Upper lobe of left lung (tissue), 6 donors: Measurements from ENCODE around the gene CCDC81. TPM values are rescaled to one million over a fixed set of nuclear protein-coding genes. Genes with fewer than 3 reads are reported as not detected.

Experiments
- ATAC-seq, 2 donors: fragments of 200-7000 bp; cut with Tn5 transposase; one replicate each; pipeline ENCODE4 v1.9.1; 2022; ENCODE audit warnings: mild to moderate bottlenecking in 2 of 2, moderate library complexity in 2 of 2; ENCODE audit not compliant: low FRiP score in 2 of 2
- DNase-seq, 2 donors: peaks; one replicate each; pipeline ENCODE4 v3.0.0-alpha.2; 2019 to 2020
- H3K27ac ChIP-seq, 4 donors: fragments of 200-600 bp; sonication (generic); one replicate each; pipeline ENCODE4 v1.5.1; 2016 to 2019
- H3K27me3 ChIP-seq, 4 donors: fragments of 200-600 bp; sonication (generic); one replicate each; pipeline ENCODE4 v1.5.1; 2017 to 2019
- H3K36me3 ChIP-seq, 4 donors: fragments of 200-600 bp; sonication (generic); one replicate each; pipeline ENCODE4 v1.5.1; 2016 to 2019
- H3K4me1 ChIP-seq, 4 donors: fragments of 200-600 bp; sonication (generic); one replicate each; pipeline ENCODE4 v1.5.1; 2018 to 2019
- H3K4me3 ChIP-seq, 4 donors: fragments of 200-600 bp; sonication (generic); one replicate each; pipeline ENCODE4 v1.5.1; 2017 to 2019; ENCODE audit warnings: mild to moderate bottlenecking in 2 of 4, moderate library complexity in 1 of 4
- H3K9me3 ChIP-seq, 4 donors: fragments of 200-600 bp; sonication (generic); one replicate each; pipeline ENCODE4 v1.5.1; 2018 to 2019
- EP300 ChIP-seq, 4 donors: sonication (generic); formaldehyde crosslinking; IDR thresholded peaks; one replicate each; pipeline ENCODE4 v1.5.1; 2017; ENCODE audit warnings: antibody characterized with exemption in 4 of 4, control low read depth in 2 of 4
- POLR2A ChIP-seq, 4 donors: fragments of 450-650 bp; IDR thresholded peaks; one replicate each; pipeline ENCODE4 v1.5.1; 2016 to 2017; ENCODE audit warnings: antibody characterized with exemption in 4 of 4, mild to moderate bottlenecking in 2 of 4
- POLR2AphosphoS5 ChIP-seq, 2 donors: sonication (generic); formaldehyde crosslinking; IDR thresholded peaks; one replicate each; pipeline ENCODE4 v1.5.1; 2017; ENCODE audit warnings: antibody characterized with exemption in 2 of 2
- WGBS, 2 donors: methylation state at CpG; one replicate each; pipeline ENCODE4 v1.1.5; 2017 to 2018; 5-methylcytosine and 5-hydroxymethylcytosine counted together
- total RNA-seq, 6 donors: library from RNA; depleted of rRNA in 4 of 6; stranded (reverse); fragments of >200 nt in 4 of 6; gene quantifications; one replicate each; pipeline versions ENCODE4 v1.1.0 to v1.2.1, GENCODE V29; 2016 to 2021
- TF ChIP-seq, protein P1 (sequence below), 6 experiments: fragments of 450-650 bp in 4 of 6; fragments of 200-600 bp in 2 of 6; sonication (generic) in 2 of 6; IDR thresholded peaks; one replicate each; pipeline ENCODE4 v1.5.1; 2016 to 2019; ENCODE audit warnings: antibody characterized with exemption in 6 of 6
- donor health status: DM: no; HTN: no; CAD: no; lungs with moderate emphysema.
- donor health status: DM: no; HTN: yes; CAD: no; lungs with severe emphysema.

CCDC81 gene
- total RNA-seq, 6 donors from 2014 or later = 0.52 to 10.5 (median 2.7) TPM

DNA sequence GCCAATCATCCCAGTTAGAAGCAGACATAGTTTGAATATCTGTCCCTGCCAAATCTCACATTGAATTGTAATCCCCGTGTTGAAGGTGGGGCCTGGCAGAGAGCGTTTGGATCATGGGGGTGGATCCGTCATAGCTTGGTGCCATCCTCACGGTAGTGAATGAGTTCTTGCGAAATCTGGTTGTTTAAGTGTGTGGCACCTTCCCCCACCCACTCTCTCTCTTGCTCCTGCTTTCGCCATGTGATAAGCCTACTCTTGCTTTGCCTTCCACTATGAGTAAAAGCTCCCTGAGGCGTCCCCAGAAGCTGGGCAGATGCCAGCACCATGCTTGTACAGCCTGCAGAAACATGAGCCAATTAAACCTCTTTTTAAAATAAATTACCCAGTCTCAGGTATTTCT, 5.0 kb upstream of the CCDC81 start:
- Histone ChIP-seq H3K4me3 (no peak overlapping the region), H3K27ac (no peak overlapping the region), H3K9me3 (no peaks in the 10 kb centered on the region), H3K36me3 (no peaks in the 10 kb centered on the region), H3K27me3 (no peaks in the 10 kb centered on the region), H3K4me1 (peaks cover 0 to 3% (median 0%) of the 10 kb centered on the region in 4 donors)
- TF ChIP-seq, protein P1, sequence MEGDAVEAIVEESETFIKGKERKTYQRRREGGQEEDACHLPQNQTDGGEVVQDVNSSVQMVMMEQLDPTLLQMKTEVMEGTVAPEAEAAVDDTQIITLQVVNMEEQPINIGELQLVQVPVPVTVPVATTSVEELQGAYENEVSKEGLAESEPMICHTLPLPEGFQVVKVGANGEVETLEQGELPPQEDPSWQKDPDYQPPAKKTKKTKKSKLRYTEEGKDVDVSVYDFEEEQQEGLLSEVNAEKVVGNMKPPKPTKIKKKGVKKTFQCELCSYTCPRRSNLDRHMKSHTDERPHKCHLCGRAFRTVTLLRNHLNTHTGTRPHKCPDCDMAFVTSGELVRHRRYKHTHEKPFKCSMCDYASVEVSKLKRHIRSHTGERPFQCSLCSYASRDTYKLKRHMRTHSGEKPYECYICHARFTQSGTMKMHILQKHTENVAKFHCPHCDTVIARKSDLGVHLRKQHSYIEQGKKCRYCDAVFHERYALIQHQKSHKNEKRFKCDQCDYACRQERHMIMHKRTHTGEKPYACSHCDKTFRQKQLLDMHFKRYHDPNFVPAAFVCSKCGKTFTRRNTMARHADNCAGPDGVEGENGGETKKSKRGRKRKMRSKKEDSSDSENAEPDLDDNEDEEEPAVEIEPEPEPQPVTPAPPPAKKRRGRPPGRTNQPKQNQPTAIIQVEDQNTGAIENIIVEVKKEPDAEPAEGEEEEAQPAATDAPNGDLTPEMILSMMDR (IDR thresholded peaks at IDR 0.05) = no peak
- no peak for TF ChIP-seq EP300 (IDR thresholded peaks at IDR 0.05)
- no peak for TF ChIP-seq POLR2A (IDR thresholded peaks at IDR 0.05)
- no peak for TF ChIP-seq POLR2AphosphoS5 (IDR thresholded peaks at IDR 0.05)
- WGBS, 2 donors = 78 to 94% methylated on average over 7 of the region's 7 CpGs
- ATAC-seq = no peak
- DNase-seq = no peak

DNA sequence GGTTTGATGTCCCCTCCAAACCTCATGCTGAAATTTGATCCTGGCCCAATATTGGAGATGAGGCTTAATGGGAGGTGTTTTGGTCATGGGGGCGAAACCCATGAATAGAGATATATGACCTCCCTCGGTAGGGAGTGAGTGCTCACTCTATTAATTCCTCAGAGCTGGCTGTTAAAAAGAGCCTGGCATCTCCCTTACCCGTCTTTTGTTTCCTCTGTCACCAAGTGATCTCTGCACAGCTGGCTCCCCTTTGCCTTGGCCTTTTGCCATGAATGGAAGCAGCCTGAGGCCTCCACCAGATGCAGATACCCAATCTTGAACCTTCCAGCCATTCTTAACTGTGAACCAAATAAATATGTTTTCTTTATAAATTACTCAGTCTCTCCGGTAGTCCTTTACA, 4.5 kb upstream of the CCDC81 start:
- Histone ChIP-seq H3K9me3 (no peaks in the 10 kb centered on the region), H3K27ac (no peak overlapping the region), H3K4me1 (peaks cover 0 to 6% (median 0%) of the 10 kb centered on the region in 4 donors), H3K4me3 (no peak overlapping the region), H3K36me3 (no peaks in the 10 kb centered on the region), H3K27me3 (no peaks in the 10 kb centered on the region)
- WGBS, 2 donors = 87 to 100% methylated on average over 4 of the region's 4 CpGs
- DNase-seq (no peak), ATAC-seq (no peak)
- no peak for TF ChIP-seq POLR2AphosphoS5 (IDR thresholded peaks at IDR 0.05)

- H3K9me3 ChIP-seq = no peaks in the 10 kb centered on the region
- WGBS, 2 donors = 62 to 67% methylated on average over 6 of the region's 6 CpGs
- peaks cover 0 to 6% (median 0%) of the 10 kb centered on the region in 4 donors for H3K4me1 ChIP-seq
- DNase-seq (no peak), ATAC-seq (no peak)
- no peak overlapping the region for H3K27ac ChIP-seq
- no peak for TF ChIP-seq POLR2A (IDR thresholded peaks at IDR 0.05)
- TF ChIP-seq, protein P1 (IDR thresholded peaks at IDR 0.05) = no peak
- TF ChIP-seq POLR2AphosphoS5 (IDR thresholded peaks at IDR 0.05) = no peak
- no peak for TF ChIP-seq EP300 (IDR thresholded peaks at IDR 0.05)
- no peaks in the 10 kb centered on the region for H3K27me3 ChIP-seq
- H3K4me3 ChIP-seq = no peak overlapping the region
- H3K36me3 ChIP-seq = no peaks in the 10 kb centered on the region
Observed at GRCh38 chr11:86370922-86371594, 3.6 kb upstream of the CCDC81 start.

DNA sequence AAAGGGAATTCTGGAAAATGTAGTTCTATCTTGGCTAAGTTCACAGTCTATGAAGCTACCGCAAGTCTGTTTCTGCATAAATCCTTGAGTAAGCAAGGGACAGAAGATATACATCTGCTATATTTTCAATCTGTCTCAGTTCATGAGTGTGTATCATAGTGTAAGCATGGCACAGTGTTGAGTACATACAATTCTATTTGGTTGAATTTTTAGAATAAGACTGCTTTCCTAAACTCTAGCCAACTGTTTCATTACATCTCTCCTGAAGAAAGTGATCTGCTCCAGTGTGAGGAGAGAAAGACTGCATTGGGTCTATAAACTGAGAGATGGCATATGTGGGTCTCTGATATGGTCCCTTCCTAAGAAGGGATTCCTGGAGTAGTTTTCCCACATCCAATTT, 2.6 kb upstream of the CCDC81 start:
- no peak for DNase-seq
- no peak overlapping the region for H3K4me3 ChIP-seq
- H3K4me1 ChIP-seq = peaks cover 0 to 6% (median 0%) of the 10 kb centered on the region in 4 donors
- H3K36me3 ChIP-seq = no peaks in the 10 kb centered on the region
- TF ChIP-seq, protein P1 (IDR thresholded peaks at IDR 0.05) = no peak
- TF ChIP-seq POLR2A (IDR thresholded peaks at IDR 0.05) (no peak), POLR2AphosphoS5 (IDR thresholded peaks at IDR 0.05) (no peak), EP300 (IDR thresholded peaks at IDR 0.05) (no peak)
- no peaks in the 10 kb centered on the region for H3K27me3 ChIP-seq
- H3K27ac ChIP-seq = no peak overlapping the region
- no peak for ATAC-seq
- H3K9me3 ChIP-seq = no peaks in the 10 kb centered on the region
- WGBS, 2 donors = 100% methylated on average over 1 of the region's 1 CpG

DNA sequence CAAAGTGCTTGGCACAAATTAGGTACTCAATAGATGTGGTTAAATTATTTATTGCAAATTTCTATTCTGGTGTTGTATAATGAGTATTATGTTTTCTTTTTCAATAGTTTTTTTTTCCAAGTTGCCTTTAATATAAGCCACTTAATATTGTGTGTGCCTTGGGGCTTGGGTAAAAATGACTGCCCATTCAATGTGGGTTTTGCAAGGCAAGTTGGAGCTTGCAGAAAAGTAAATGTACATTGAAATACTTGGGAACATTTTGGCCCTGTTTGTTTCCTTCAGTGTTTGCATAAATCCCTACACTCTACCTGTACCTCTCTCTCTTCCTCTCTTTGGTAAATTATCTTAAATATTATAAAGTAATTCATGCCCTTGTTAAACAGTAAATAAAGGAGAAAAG, 2.1 kb upstream of the CCDC81 start:
- H3K27me3 ChIP-seq = no peaks in the 10 kb centered on the region
- no peak for ATAC-seq
- no peaks in the 10 kb centered on the region for H3K36me3 ChIP-seq
- no peak overlapping the region for H3K27ac ChIP-seq
- DNase-seq = no peak
- H3K4me3 ChIP-seq = no peak overlapping the region
- no peaks in the 10 kb centered on the region for H3K9me3 ChIP-seq
- peaks cover 0 to 6% (median 0%) of the 10 kb centered on the region in 4 donors for H3K4me1 ChIP-seq
- no peak for TF ChIP-seq POLR2A (IDR thresholded peaks at IDR 0.05)
- TF ChIP-seq POLR2AphosphoS5 (IDR thresholded peaks at IDR 0.05) = no peak
- no peak for TF ChIP-seq EP300 (IDR thresholded peaks at IDR 0.05)
- TF ChIP-seq, protein P1 (IDR thresholded peaks at IDR 0.05) = no peak
